ENCODE data around the gene IL5. TPM values are rescaled to one million over a fixed set of nuclear protein-coding genes. Genes with fewer than 3 reads are reported as not detected.

The IL5 gene
- total and polyA plus RNA-seq, 2 of the 13 experiments (the other 11 are each of a cell fraction or from before 2014, with no cell fraction given), result not detected

DNA sequence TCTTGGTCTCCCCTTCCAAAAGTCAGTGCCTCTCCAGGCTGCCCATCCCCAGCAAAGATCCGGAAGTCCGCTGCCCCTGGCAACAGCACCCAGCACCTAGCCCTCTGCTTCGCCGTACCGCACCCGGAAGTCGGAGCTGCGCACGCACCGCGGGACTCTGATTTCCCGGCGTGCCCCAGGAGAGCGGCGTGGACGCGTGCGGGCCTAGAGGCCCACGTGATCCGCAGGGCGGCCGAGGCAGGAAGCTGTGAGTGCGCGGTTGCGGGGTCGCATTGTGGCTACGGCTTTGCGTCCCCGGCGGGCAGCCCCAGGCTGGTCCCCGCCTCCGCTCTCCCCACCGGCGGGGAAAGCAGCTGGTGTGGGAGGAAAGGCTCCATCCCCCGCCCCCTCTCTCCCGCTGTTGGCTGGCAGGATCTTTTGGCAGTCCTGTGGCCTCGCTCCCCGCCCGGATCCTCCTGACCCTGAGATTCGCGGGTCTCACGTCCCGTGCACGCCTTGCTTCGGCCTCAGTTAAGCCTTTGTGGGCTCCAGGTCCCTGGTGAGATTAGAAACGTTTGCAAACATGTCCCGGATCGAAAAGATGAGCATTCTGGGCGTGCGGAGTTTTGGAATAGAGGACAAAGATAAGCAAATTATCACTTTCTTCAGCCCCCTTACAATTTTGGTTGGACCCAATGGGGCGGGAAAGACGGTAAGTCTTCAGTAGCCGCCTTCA, 13.6 kb upstream of the IL5 start, which contains the start of gene RAD50 (continued):
- TF ChIP-seq, protein P1, sequence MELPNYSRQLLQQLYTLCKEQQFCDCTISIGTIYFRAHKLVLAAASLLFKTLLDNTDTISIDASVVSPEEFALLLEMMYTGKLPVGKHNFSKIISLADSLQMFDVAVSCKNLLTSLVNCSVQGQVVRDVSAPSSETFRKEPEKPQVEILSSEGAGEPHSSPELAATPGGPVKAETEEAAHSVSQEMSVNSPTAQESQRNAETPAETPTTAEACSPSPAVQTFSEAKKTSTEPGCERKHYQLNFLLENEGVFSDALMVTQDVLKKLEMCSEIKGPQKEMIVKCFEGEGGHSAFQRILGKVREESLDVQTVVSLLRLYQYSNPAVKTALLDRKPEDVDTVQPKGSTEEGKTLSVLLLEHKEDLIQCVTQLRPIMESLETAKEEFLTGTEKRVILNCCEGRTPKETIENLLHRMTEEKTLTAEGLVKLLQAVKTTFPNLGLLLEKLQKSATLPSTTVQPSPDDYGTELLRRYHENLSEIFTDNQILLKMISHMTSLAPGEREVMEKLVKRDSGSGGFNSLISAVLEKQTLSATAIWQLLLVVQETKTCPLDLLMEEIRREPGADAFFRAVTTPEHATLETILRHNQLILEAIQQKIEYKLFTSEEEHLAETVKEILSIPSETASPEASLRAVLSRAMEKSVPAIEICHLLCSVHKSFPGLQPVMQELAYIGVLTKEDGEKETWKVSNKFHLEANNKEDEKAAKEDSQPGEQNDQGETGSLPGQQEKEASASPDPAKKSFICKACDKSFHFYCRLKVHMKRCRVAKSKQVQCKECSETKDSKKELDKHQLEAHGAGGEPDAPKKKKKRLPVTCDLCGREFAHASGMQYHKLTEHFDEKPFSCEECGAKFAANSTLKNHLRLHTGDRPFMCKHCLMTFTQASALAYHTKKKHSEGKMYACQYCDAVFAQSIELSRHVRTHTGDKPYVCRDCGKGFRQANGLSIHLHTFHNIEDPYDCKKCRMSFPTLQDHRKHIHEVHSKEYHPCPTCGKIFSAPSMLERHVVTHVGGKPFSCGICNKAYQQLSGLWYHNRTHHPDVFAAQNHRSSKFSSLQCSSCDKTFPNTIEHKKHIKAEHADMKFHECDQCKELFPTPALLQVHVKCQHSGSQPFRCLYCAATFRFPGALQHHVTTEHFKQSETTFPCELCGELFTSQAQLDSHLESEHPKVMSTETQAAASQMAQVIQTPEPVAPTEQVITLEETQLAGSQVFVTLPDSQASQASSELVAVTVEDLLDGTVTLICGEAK (IDR thresholded peaks at IDR 0.05), result no peak
- TF ChIP-seq, protein P1 (CRISPR knock-in tag; IDR thresholded peaks at IDR 0.05), result peak; percentile 93
- TF ChIP-seq MTA1 (CRISPR knock-in tag; IDR thresholded peaks at IDR 0.05; ENCODE audit: borderline replicate concordance) (peak; percentile 80; the same call in 1 of the 2 replicates), FOXJ3 (CRISPR knock-in tag; IDR thresholded peaks at IDR 0.05; ENCODE audit: borderline replicate concordance) (no peak), ZNF891 (CRISPR knock-in tag; IDR thresholded peaks at IDR 0.05) (peak; percentile 83; the same call in 1 of the 2 replicates), NBN (conservative IDR thresholded peaks at IDR 0.05) (no peak), ZBTB7B (CRISPR knock-in tag; IDR thresholded peaks at IDR 0.05) (peak; percentile 74; the same call in 1 of the 2 replicates)
- TF ChIP-seq, protein P2, sequence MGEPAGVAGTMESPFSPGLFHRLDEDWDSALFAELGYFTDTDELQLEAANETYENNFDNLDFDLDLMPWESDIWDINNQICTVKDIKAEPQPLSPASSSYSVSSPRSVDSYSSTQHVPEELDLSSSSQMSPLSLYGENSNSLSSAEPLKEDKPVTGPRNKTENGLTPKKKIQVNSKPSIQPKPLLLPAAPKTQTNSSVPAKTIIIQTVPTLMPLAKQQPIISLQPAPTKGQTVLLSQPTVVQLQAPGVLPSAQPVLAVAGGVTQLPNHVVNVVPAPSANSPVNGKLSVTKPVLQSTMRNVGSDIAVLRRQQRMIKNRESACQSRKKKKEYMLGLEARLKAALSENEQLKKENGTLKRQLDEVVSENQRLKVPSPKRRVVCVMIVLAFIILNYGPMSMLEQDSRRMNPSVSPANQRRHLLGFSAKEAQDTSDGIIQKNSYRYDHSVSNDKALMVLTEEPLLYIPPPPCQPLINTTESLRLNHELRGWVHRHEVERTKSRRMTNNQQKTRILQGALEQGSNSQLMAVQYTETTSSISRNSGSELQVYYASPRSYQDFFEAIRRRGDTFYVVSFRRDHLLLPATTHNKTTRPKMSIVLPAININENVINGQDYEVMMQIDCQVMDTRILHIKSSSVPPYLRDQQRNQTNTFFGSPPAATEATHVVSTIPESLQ (CRISPR knock-in tag; conservative IDR thresholded peaks at IDR 0.05), result 0 out of 2 replicates have a peak, but pooled peaks have one; percentile 11
- TF ChIP-seq, protein P3, sequence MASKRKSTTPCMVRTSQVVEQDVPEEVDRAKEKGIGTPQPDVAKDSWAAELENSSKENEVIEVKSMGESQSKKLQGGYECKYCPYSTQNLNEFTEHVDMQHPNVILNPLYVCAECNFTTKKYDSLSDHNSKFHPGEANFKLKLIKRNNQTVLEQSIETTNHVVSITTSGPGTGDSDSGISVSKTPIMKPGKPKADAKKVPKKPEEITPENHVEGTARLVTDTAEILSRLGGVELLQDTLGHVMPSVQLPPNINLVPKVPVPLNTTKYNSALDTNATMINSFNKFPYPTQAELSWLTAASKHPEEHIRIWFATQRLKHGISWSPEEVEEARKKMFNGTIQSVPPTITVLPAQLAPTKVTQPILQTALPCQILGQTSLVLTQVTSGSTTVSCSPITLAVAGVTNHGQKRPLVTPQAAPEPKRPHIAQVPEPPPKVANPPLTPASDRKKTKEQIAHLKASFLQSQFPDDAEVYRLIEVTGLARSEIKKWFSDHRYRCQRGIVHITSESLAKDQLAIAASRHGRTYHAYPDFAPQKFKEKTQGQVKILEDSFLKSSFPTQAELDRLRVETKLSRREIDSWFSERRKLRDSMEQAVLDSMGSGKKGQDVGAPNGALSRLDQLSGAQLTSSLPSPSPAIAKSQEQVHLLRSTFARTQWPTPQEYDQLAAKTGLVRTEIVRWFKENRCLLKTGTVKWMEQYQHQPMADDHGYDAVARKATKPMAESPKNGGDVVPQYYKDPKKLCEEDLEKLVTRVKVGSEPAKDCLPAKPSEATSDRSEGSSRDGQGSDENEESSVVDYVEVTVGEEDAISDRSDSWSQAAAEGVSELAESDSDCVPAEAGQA (IDR thresholded peaks at IDR 0.05; ENCODE audit: low read depth), result peak; percentile 63; the same call in 1 of the 2 replicates
- TF ChIP-seq, protein P3 (CRISPR knock-in tag; IDR thresholded peaks at IDR 0.05; ENCODE audit: borderline replicate concordance), result no peak

Data from HepG2 (cell line).